Gastroesophageal sphincter (tissue), 4 donors: ENCODE data around the gene OMP. TPM values are rescaled to one million over a fixed set of nuclear protein-coding genes. Genes with fewer than 3 reads are reported as not detected.

Source experiments
- ATAC-seq: fragments of 150-250 bp; one replicate; pipeline ENCODE4 v1.9.1; 2016; ENCODE audit warnings: mild to moderate bottlenecking, moderate library complexity
- H3K27ac ChIP-seq, 4 donors: fragments of 200-600 bp; sonication (generic) in 3 of 4; 1 replicate in 3 of 4; 2 replicates in 1 of 4; pipeline ENCODE4 v1.5.1; 2016 to 2019
- H3K27me3 ChIP-seq: fragments of 200-600 bp; sonication (generic); one replicate; pipeline ENCODE4 v1.5.1; 2019
- H3K36me3 ChIP-seq, 2 donors: fragments of 200-600 bp; sonication (generic); one replicate each; pipeline ENCODE4 v1.5.1; 2019; ENCODE audit warnings: control low read depth in 1 of 2
- H3K4me1 ChIP-seq, 3 donors: fragments of 200-600 bp; sonication (generic); 1 replicate in 2 of 3; 2 replicates in 1 of 3; pipeline ENCODE4 v1.5.1; 2016 to 2019; ENCODE audit warnings: control low read depth in 2 of 3
- H3K4me3 ChIP-seq, 2 donors: fragments of 200-600 bp; sonication (generic); one replicate each; pipeline ENCODE4 v1.5.1; 2019; ENCODE audit warnings: mild to moderate bottlenecking in 1 of 2, moderate library complexity in 1 of 2
- H3K9me3 ChIP-seq, 3 donors: fragments of 200-600 bp; sonication (generic); one replicate each; pipeline ENCODE4 v1.5.1; 2017 to 2019; ENCODE audit warnings: control low read depth in 2 of 3
- CTCF ChIP-seq, 4 experiments: fragments of 200-600 bp in 2 of 4; fragments of 450-650 bp in 2 of 4; sonication (generic) in 1 of 4; IDR thresholded peaks; one replicate each; pipeline ENCODE4 v1.5.1; 2017 to 2019; ENCODE audit warnings: antibody characterized with exemption in 4 of 4, mild to moderate bottlenecking in 2 of 4, moderate library complexity in 2 of 4
- EP300 ChIP-seq: sonication (generic); formaldehyde crosslinking; IDR thresholded peaks from one replicate; pipeline ENCODE4 v1.6.1; 2017; ENCODE audit warnings: antibody characterized with exemption, mild to moderate bottlenecking
- POLR2A ChIP-seq, 2 donors: fragments of 450-650 bp; IDR thresholded peaks; one replicate each; pipeline ENCODE4 v1.6.1; 2017; ENCODE audit warnings: antibody characterized with exemption in 2 of 2, mild to moderate bottlenecking in 2 of 2, moderate library complexity in 1 of 2
- POLR2AphosphoS5 ChIP-seq: sonication (generic); formaldehyde crosslinking; IDR thresholded peaks from one replicate; pipeline ENCODE4 v1.6.1; 2017; ENCODE audit warnings: antibody characterized with exemption
- WGBS, 2 donors: methylation state at CpG; one replicate each; pipeline ENCODE4 v1.1.5; 2018; ENCODE audit warnings: low coverage in 1 of 2; 5-methylcytosine and 5-hydroxymethylcytosine counted together
- total RNA-seq, 4 donors: library from RNA; depleted of rRNA; stranded (reverse); fragments of >200 nt; gene quantifications; one replicate each; pipeline ENCODE4 v1.1.0, GENCODE V29; 2016

OMP gene
- total RNA-seq, 4 donors from 2014 or later: not detected

- Histone ChIP-seq H3K4me3 (no peak overlapping the region), H3K27ac (no peak overlapping the region), H3K4me1 (no peaks in the 10 kb centered on the region), H3K27me3 (no peaks in the 10 kb centered on the region), H3K36me3 (peaks cover 0 to 14% of the 10 kb centered on the region in 2 donors), H3K9me3 (no peaks in the 10 kb centered on the region)
- ATAC-seq: no peak
- TF ChIP-seq POLR2AphosphoS5: no peak
- no peak for TF ChIP-seq EP300
- no peak for TF ChIP-seq CTCF (IDR thresholded peaks at IDR 0.05)
- no peak for TF ChIP-seq POLR2A (IDR thresholded peaks at IDR 0.05)
- WGBS, 2 donors: 92% methylated on average over 5 of the region's 5 CpGs
Observed at GRCh38 chr11:77101043-77101537, 1.6 kb upstream of the OMP start.

- WGBS, 2 donors: no CpG with 5 or more reads among the region's 2 CpGs
- H3K27ac ChIP-seq: no peak overlapping the region
- H3K4me1 ChIP-seq: peaks cover 0 to 22% (median 7%) of the 10 kb centered on the region in 3 donors
- no peaks in the 10 kb centered on the region for H3K9me3 ChIP-seq
- TF ChIP-seq POLR2A (IDR thresholded peaks at IDR 0.05): no peak
- peaks cover 0 to 14% of the 10 kb centered on the region in 2 donors for H3K36me3 ChIP-seq
- no peak for ATAC-seq
- H3K4me3 ChIP-seq: no peak overlapping the region
- H3K27me3 ChIP-seq: no peaks in the 10 kb centered on the region
Observed at GRCh38 chr11:77103319-77103718, 679 bp downstream of the OMP start.

GRCh38 chr11:77104727-77105126 is 2.1 kb downstream of the OMP start:
- H3K9me3 ChIP-seq: no peaks in the 10 kb centered on the region
- H3K4me1 ChIP-seq: peaks cover 0 to 32% (median 7%) of the 10 kb centered on the region in 3 donors
- peaks cover 0 to 14% of the 10 kb centered on the region in 2 donors for H3K36me3 ChIP-seq
- no peak for ATAC-seq
- no peaks in the 10 kb centered on the region for H3K27me3 ChIP-seq
- H3K4me3 ChIP-seq: no peak overlapping the region
- H3K27ac ChIP-seq: no peak overlapping the region
- TF ChIP-seq EP300 (no peak), POLR2A (IDR thresholded peaks at IDR 0.05) (no peak), POLR2AphosphoS5 (no peak), CTCF (IDR thresholded peaks at IDR 0.05) (no peak)
- WGBS, 2 donors: no CpG with 5 or more reads among the region's 8 CpGs

- Histone ChIP-seq H3K27me3 (no peaks in the 10 kb centered on the region), H3K4me3 (no peak overlapping the region), H3K27ac (no peak overlapping the region), H3K4me1 (peaks cover 0 to 47% (median 7%) of the 10 kb centered on the region in 3 donors), H3K9me3 (no peaks in the 10 kb centered on the region), H3K36me3 (peaks cover 0 to 14% of the 10 kb centered on the region in 2 donors)
- ATAC-seq: no peak
- TF ChIP-seq POLR2A (IDR thresholded peaks at IDR 0.05) (no peak), POLR2AphosphoS5 (no peak), EP300 (no peak), CTCF (IDR thresholded peaks at IDR 0.05) (no peak)
- WGBS, 2 donors: no CpG with 5 or more reads among the region's 7 CpGs
Observed at GRCh38 chr11:77106321-77106720, 3.7 kb downstream of the OMP start.

GRCh38 chr11:77106759-77107158 is 4.1 kb downstream of the OMP start:
- peaks cover 0 to 47% (median 7%) of the 10 kb centered on the region in 3 donors for H3K4me1 ChIP-seq
- ATAC-seq: no peak
- no CpG with 5 or more reads among the region's 13 CpGs for WGBS, 2 donors
- H3K4me3 ChIP-seq: no peak overlapping the region
- H3K36me3 ChIP-seq: peaks cover 0 to 14% of the 10 kb centered on the region in 2 donors
- TF ChIP-seq CTCF (IDR thresholded peaks at IDR 0.05) (no peak), POLR2AphosphoS5 (no peak), POLR2A (IDR thresholded peaks at IDR 0.05) (no peak), EP300 (no peak)
- no peaks in the 10 kb centered on the region for H3K9me3 ChIP-seq
- H3K27ac ChIP-seq: no peak overlapping the region
- H3K27me3 ChIP-seq: no peaks in the 10 kb centered on the region
